Parathyroid adenoma (tissue), 2 donors: ENCODE data around the gene DNAI2.
"Not testable (repeated sequence)": the region's sequence is repeated elsewhere in the genome, so short reads cannot be mapped to it uniquely, and the experiment has no call there.

Experiments
- H2AFZ ChIP-seq: fragments of 300-600 bp; sonication (generic); one replicate; pipeline ENCODE4 v1.7.0; 2017; ENCODE audit warnings: antibody characterized with exemption, mild to moderate bottlenecking
- H3K27ac ChIP-seq: fragments of 300-600 bp; sonication (generic); one replicate; pipeline ENCODE4 v1.7.0; 2017
- H3K27me3 ChIP-seq: fragments of 300-600 bp; sonication (generic); one replicate; pipeline ENCODE4 v1.7.0; 2017; ENCODE audit warnings: low read length; ENCODE audit not compliant: control insufficient read depth, insufficient read depth
- H3K36me3 ChIP-seq: fragments of 300-600 bp; sonication (generic); one replicate; pipeline ENCODE4 v1.7.0; 2017; ENCODE audit warnings: low read length; ENCODE audit not compliant: control insufficient read depth, insufficient read depth
- H3K4me1 ChIP-seq: fragments of 300-600 bp; sonication (generic); one replicate; pipeline ENCODE4 v1.7.0; 2017; ENCODE audit warnings: control low read depth
- H3K4me2 ChIP-seq: fragments of 300-600 bp; sonication (generic); one replicate; pipeline ENCODE4 v1.7.0; 2017; ENCODE audit warnings: low read length
- H3K4me3 ChIP-seq: fragments of 300-600 bp; sonication (generic); one replicate; pipeline ENCODE4 v1.7.0; 2017; ENCODE audit warnings: low read depth, low read length
- H3K79me2 ChIP-seq: fragments of 300-600 bp; sonication (generic); one replicate; pipeline ENCODE4 v1.7.0; 2017; ENCODE audit warnings: control low read depth
- H3K9ac ChIP-seq: fragments of 300-600 bp; sonication (generic); one replicate; pipeline ENCODE4 v1.7.0; 2017; ENCODE audit warnings: mild to moderate bottlenecking
- H3K9me3 ChIP-seq: fragments of 300-600 bp; sonication (generic); one replicate; pipeline ENCODE4 v1.7.0; 2017; ENCODE audit warnings: low read length; ENCODE audit not compliant: control insufficient read depth
- TF ChIP-seq, protein P1 (sequence below): fragments of 300-600 bp; sonication (generic); IDR thresholded peaks from one replicate; pipeline ENCODE4 v1.7.0; 2017; ENCODE audit warnings: antibody characterized with exemption, mild to moderate bottlenecking
- donor health status: primary hyperparathyroidism.

Gene DNAI2

DNA sequence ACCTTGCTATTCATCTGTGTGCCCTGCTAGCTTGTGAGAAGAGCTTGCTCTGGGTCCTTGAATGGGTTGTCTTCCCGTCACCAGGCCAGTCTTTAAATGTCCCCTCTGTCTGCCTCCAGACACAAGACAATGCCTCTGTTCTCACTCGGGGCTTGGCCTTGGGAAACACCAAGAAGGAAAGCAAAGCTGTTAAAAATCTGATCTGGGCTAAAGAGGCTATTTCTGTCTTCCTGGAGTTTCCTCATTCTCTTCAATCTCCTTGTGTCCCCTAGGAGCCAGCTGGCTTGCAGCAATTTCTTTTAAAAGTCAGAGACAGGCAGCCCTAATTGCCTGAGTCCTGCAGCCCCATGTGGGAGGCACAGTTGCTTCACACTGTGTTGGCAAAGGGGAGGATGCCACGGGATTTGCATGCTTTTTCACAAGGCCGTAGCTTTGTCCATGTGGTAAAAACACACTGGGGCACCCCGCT lies 2.5 kb downstream of the DNAI2 start:
- Histone ChIP-seq H3K27ac (peak overlapping the region; percentile 21), H3K4me3 (no peak overlapping the region), H3K79me2 (no peaks in the 10 kb centered on the region), H3K27me3 (peaks cover 3% of the 10 kb centered on the region), H3K4me2 (no peak overlapping the region), H3K4me1 (no peaks in the 10 kb centered on the region), H2AFZ (no peak overlapping the region), H3K36me3 (no peaks in the 10 kb centered on the region), H3K9me3 (no peaks in the 10 kb centered on the region), H3K9ac (no peak overlapping the region)
- TF ChIP-seq, protein P1, sequence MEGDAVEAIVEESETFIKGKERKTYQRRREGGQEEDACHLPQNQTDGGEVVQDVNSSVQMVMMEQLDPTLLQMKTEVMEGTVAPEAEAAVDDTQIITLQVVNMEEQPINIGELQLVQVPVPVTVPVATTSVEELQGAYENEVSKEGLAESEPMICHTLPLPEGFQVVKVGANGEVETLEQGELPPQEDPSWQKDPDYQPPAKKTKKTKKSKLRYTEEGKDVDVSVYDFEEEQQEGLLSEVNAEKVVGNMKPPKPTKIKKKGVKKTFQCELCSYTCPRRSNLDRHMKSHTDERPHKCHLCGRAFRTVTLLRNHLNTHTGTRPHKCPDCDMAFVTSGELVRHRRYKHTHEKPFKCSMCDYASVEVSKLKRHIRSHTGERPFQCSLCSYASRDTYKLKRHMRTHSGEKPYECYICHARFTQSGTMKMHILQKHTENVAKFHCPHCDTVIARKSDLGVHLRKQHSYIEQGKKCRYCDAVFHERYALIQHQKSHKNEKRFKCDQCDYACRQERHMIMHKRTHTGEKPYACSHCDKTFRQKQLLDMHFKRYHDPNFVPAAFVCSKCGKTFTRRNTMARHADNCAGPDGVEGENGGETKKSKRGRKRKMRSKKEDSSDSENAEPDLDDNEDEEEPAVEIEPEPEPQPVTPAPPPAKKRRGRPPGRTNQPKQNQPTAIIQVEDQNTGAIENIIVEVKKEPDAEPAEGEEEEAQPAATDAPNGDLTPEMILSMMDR = no peak

DNA sequence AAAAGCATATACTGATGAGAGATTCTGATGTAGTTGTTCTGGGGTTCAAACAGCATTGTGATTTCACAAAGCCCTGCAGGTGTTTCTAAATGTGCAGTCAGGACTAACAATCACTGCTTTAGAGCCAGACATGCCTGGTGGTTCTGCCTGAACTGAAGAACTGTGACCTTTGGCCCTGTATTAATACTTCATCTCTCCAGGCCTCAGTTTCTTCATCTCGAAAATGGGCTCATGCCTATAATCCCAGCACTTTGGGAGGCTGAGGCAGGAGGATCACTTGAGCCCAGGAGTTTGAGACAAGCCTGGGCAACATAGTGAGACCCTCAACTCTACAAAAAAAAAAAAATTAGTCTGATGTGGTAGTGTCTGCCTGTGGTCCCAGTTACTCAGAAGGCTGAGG lies 3.9 kb downstream of the DNAI2 start:
- Histone ChIP-seq H3K79me2 (no peaks in the 10 kb centered on the region), H3K27ac (no peak overlapping the region)

DNA sequence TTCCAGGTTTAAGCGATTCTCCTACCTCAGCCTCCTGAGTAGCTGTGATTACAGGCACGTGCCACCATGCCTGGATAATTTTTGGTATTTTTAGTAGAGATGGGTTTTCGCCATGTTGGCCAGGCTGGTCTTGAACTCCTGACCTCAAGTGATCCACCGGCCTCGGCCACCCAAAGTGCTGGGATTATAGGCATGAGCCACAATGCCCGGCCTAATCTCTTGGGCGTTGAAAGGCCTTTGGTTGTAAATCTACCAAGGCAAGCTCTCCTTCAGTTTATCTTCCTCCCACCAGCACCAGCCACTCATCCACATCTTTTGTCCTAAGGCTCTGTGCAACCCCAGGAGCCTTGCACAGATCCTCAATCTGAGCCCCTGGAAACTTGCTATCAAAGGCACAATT lies 5.6 kb downstream of the DNAI2 start:
- H3K27me3 ChIP-seq, H3K9me3 ChIP-seq, H3K79me2 ChIP-seq, H3K4me2 ChIP-seq, H2AFZ ChIP-seq, H3K4me1 ChIP-seq, H3K4me3 ChIP-seq, H3K9ac ChIP-seq, H3K27ac ChIP-seq, H3K36me3 ChIP-seq: not testable (repeated sequence)

More for the DNA sequence above, 3.9 kb downstream of the DNAI2 start:
- TF ChIP-seq, protein P1 = no peak
- Histone ChIP-seq H3K27me3 (peaks cover 3% of the 10 kb centered on the region), H3K36me3 (no peaks in the 10 kb centered on the region), H3K4me3 (no peak overlapping the region), H2AFZ (no peak overlapping the region), H3K9ac (no peak overlapping the region), H3K9me3 (no peaks in the 10 kb centered on the region), H3K4me1 (no peaks in the 10 kb centered on the region), H3K4me2 (no peak overlapping the region)

DNA sequence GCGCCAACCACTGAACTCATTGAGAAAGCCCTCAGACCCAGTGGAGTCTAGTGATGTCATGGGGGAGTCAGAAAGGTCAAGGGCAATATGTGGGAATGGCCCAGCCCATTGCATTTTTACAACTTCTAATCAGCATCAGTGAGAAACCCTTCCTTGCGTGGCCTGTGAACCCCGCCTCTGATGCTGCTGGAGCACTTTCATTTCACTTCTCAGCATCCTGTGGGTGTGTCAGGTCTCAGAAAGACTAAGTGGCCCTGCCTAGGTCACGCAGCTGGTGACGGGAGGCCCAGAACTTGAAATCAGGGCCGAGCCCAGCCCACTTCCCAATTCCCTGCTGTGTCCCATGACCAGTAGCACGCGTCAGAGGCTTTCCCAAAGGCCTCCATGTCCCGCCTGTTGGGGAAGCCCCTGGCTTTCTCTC lies 6.1 kb downstream of the DNAI2 start:
- no peak overlapping the region for H3K4me3 ChIP-seq
- H2AFZ ChIP-seq = no peak overlapping the region
- H3K9ac ChIP-seq = no peak overlapping the region
- no peaks in the 10 kb centered on the region for H3K79me2 ChIP-seq
- TF ChIP-seq, protein P1 = no peak
- no peak overlapping the region for H3K27ac ChIP-seq
- H3K36me3 ChIP-seq = no peaks in the 10 kb centered on the region
- no peak overlapping the region for H3K4me2 ChIP-seq
- no peaks in the 10 kb centered on the region for H3K27me3 ChIP-seq
- no peaks in the 10 kb centered on the region for H3K4me1 ChIP-seq
- no peaks in the 10 kb centered on the region for H3K9me3 ChIP-seq

- TF ChIP-seq, protein P1 = no peak
- Histone ChIP-seq H3K9me3 (no peaks in the 10 kb centered on the region), H3K4me3 (no peak overlapping the region), H3K36me3 (no peaks in the 10 kb centered on the region), H3K4me2 (no peak overlapping the region), H3K9ac (no peak overlapping the region), H3K27ac (no peak overlapping the region), H2AFZ (no peak overlapping the region), H3K4me1 (no peaks in the 10 kb centered on the region), H3K79me2 (no peaks in the 10 kb centered on the region), H3K27me3 (no peaks in the 10 kb centered on the region)
Observed at GRCh38 chr17:74281799-74282198, 7.8 kb downstream of the DNAI2 start.

DNA sequence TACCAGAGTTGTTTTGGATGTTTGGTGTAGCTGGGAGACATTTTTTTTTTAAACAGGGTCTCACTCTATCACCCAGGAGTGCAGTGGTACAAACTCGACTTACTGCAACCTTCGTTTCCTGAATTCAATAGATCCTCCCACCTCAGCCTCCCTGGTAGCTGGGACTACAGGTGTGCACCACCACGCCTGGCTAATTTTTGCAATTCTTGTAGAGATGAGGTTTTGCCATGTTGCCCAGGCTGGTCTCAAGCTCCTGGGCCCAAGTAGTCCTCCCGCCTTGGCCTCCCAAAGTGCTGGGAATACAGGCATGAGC lies 8.2 kb downstream of the DNAI2 start:
- H2AFZ ChIP-seq, H3K4me3 ChIP-seq, H3K9me3 ChIP-seq, H3K79me2 ChIP-seq, H3K36me3 ChIP-seq, H3K27ac ChIP-seq, H3K4me1 ChIP-seq, H3K9ac ChIP-seq, H3K27me3 ChIP-seq, H3K4me2 ChIP-seq: not testable (repeated sequence)
